VCaP (cell line): Measurements from ENCODE around the gene ANKRD55.
"Not testable (repeated sequence)": the region's sequence is repeated elsewhere in the genome, so short reads cannot be mapped to it uniquely, and the experiment has no call there.

Experiments used
- H3K27ac ChIP-seq: fragments of 450-650 bp; 2 replicates; pipeline ENCODE4 v1.5.1; 2017
- TF ChIP-seq, protein P1 (sequence below): fragments of 450-650 bp; conservative IDR thresholded peaks from 2 replicates; pipeline ENCODE4 v1.5.1; 2017; ENCODE audit warnings: mild to moderate bottlenecking, moderate library complexity

The ANKRD55 gene

DNA sequence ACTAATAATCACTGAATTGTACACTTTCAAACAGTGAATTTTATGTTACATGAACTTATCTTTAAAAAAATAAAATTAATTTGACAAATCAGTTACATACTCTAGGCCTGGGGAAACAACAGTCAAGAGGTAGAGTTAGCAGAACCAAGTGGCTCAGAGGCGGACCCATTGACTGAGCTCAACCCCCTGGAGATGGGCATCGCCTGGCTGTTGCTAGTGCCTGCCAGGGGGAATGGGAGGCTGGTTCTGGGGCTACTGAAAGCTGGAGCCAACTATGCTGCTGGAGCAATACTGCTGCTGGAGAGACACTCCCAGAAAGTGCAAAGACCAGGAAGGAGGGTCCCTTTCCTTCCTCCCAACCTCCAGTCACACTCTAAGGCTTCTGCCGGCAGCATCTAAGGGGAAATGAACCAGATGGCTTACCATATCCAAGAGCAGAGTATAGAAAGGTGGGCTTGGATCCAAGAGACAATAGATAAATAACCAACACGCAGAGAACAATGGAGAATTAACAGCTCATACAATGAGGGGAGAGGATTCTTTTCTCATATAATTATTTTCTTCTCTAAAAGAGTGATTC, 40.3 kb upstream of the ANKRD55 start:
- H3K27ac ChIP-seq, result no peak overlapping the region
- TF ChIP-seq, protein P1, sequence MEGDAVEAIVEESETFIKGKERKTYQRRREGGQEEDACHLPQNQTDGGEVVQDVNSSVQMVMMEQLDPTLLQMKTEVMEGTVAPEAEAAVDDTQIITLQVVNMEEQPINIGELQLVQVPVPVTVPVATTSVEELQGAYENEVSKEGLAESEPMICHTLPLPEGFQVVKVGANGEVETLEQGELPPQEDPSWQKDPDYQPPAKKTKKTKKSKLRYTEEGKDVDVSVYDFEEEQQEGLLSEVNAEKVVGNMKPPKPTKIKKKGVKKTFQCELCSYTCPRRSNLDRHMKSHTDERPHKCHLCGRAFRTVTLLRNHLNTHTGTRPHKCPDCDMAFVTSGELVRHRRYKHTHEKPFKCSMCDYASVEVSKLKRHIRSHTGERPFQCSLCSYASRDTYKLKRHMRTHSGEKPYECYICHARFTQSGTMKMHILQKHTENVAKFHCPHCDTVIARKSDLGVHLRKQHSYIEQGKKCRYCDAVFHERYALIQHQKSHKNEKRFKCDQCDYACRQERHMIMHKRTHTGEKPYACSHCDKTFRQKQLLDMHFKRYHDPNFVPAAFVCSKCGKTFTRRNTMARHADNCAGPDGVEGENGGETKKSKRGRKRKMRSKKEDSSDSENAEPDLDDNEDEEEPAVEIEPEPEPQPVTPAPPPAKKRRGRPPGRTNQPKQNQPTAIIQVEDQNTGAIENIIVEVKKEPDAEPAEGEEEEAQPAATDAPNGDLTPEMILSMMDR, result no peak

DNA sequence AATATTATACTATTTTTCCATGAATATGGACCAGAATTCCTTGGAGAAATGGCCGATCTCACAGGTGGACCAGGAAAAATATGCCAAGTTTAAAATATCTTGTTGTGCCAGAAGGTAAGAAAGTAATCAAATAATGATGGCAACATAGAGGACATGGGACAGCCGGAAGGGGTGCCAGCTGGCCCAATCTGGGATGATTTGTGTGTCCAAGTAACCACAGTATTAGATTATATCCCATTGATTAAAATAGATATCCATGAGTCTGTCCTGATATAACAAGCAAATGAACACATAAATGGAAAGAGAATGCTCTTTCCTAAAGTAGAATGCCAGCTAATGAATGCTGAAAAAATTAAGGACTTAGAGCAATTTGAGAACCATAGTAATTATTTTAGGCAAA, 39.6 kb upstream of the ANKRD55 start:
- TF ChIP-seq, protein P1, result no peak
- H3K27ac ChIP-seq, result no peak overlapping the region

DNA sequence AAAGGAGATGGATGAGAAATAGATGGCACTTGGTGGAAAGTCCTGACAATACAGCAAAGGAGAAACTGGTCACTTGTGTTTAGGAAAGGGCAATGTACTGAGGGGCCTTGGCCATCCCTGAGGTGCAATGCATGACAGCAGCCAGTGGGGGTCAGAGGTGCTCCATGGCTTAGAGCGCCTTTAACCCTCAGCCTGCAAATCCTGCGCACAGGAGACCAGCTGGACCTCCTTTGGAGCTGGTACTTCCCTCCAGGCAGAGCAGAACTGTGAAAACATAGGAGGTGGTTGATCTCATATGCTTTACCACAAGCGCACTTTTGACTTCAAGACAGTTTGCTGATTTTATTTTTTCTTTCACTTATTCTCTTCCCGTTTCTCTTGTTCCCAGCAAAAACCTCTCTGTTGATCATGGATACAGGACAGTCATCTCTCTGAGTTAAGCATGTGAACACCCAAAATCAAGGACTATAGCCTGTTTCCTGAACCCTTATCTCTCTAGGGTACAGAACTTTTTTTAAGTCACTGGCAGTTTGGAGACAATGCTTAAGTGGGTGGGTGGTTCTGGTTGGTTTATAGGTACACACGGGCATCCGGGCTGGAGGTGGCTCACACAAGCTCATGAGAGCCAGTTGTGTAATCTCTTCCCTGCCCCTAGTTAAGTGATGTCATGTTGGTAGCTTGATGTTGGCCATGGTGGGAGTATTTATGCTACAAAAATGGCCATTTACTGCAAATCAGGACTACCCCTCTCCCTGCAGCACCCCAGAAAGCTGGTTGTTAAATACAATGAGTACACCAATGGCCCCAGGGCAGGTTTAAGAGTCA, 37.6 kb upstream of the ANKRD55 start:
- TF ChIP-seq, protein P1, result peak; percentile 94
- no peak overlapping the region for H3K27ac ChIP-seq

DNA sequence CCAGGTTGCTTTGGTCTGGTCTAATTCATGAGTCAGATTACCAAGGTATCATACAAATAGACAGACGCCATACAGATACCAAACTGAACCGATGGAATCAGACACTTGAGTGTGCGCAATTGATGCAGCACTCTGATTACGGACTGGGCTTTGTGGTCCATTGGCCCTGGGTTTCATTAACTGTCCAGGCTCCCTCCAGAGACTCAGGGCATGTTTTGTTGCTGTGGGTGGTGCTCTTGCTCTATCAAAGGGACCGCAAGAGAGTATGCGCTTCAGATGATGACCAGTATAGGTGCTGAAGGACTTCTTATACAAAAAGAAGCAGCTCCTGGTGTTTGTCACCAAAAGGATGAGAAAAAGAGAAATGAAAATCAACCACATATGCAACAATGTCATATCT, 36.9 kb upstream of the ANKRD55 start:
- TF ChIP-seq, protein P1, result no peak
- H3K27ac ChIP-seq, result no peak overlapping the region

DNA sequence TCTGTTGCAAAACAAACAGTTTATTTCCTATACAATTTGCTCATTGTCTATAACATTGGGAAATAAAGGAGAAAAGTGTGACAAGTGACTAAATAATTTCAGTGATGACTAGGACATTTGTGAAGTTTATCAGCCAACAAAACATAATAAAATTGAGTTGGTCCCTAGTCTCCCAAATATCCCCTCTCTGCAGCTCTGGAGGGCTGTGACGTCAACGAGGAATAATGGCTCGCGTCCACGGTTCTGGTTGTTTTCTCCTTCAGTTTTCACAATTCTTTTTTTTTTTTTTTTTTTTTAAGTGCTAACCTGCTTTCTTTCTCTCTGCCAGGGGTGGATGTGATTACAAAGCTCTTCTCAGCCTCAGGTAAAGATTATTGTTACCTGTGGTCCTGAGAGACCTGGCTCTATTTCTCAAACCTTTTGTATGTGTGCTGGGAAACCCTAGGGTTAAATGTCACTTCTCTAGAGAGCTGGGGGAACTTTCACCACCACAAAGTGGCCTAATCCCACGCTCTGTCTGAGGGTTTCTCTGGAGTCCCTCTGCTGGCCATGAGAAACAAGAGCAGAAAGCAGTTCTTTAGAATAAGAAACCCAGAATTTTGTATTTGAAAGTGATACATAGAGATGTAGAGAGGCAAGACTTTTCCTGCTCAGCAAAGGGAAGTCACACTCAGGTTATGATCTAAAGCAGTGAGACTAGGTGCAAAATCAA, 36.2 kb upstream of the ANKRD55 start:
- TF ChIP-seq, protein P1, result peak; percentile 64
- no peak overlapping the region for H3K27ac ChIP-seq

DNA sequence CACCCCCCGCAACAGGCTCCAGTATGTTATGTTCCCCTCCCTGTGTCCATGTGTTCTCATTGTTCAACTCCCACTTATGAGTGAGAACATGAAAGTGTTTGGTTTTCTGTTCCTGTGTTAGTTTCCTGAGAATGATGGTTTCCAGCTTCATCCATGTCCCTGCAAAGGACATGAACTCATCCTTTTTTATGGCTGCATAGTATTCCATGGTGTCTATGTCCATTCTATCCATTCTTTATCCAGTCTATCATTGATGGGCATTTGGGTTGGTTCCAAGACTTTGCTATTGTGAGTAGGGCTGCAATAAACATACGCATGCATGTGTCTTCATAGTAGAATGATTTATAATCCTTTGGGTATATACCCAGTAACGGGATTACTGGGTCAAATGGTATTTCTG, 35.6 kb upstream of the ANKRD55 start:
- H3K27ac ChIP-seq, result not testable (repeated sequence)

DNA sequence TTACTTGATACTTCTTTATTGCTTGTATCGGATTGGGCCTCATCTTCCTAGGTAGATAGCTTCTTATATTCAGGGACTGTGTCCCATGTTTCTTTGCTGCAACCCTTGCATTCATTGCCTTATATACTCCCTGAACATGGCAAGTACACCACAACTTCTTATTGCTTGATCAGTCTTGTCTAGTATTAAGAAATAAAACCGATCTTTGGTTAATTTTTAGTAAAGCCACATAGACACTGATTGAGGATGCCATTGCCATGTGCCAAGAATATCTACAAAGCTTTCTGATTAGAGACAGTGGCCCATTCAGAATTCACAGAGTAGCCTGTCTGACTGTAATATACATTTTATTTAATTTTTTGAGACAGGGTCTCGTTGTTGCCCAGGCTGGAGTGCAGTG, 34.7 kb upstream of the ANKRD55 start:
- no peak overlapping the region for H3K27ac ChIP-seq
- TF ChIP-seq, protein P1, result no peak
